Stimulated activated naive B cell treated with anti-CD40 and anti-IgM and Interleukin-4, amounts not matched to agents 10 μg/mL and 1 μg/mL and 100 μg/mL, for 72 hours (primary cell): ENCODE results near the gene RARB.

Experiments used
- ATAC-seq, 2 donors: fragments of 150-1000 bp; cut with Tn5 transposase; replicated peaks; 2 replicates each; pipeline ENCODE4 v1.10.0; 2021; ENCODE audit warnings: moderate library complexity in 1 of 2
- DNase-seq: peaks from one replicate; pipeline ENCODE4 v3.0.0; 2021
- H3K27ac Mint-ChIP-seq: one replicate; pipeline ENCODE4 v1.8.0; 2022; ENCODE audit warnings: mild to moderate bottlenecking, mixed read lengths
- H3K27me3 Mint-ChIP-seq, 2 donors: one replicate each; pipeline ENCODE4 v1.8.0; 2022; ENCODE audit warnings: mixed read lengths in 2 of 2
- H3K36me3 Mint-ChIP-seq, 2 donors: one replicate each; pipeline ENCODE4 v1.8.0; 2022; ENCODE audit warnings: mixed read lengths in 2 of 2, mild to moderate bottlenecking in 1 of 2
- H3K4me1 Mint-ChIP-seq, 2 donors: one replicate each; pipeline ENCODE4 v1.8.0; 2022; ENCODE audit warnings: mixed read lengths in 2 of 2, mild to moderate bottlenecking in 1 of 2
- H3K4me3 Mint-ChIP-seq, 2 donors: one replicate each; pipeline ENCODE4 v1.8.0; 2022; ENCODE audit warnings: mild to moderate bottlenecking in 2 of 2, mixed read lengths in 2 of 2, moderate library complexity in 1 of 2
- H3K9me3 Mint-ChIP-seq, 2 donors: one replicate each; pipeline ENCODE4 v1.8.0; 2022; ENCODE audit warnings: mixed read lengths in 2 of 2, mild to moderate bottlenecking in 1 of 2

The RARB gene

GRCh38 chr3:25507811-25508210, 79.7 kb downstream of the RARB start:
- Mint-ChIP-seq H3K4me1 (no peaks in the 10 kb centered on the region), H3K9me3 (peaks cover 0 to 1% of the 10 kb centered on the region in 2 donors), H3K27me3 (peaks cover 0 to 5% of the 10 kb centered on the region in 2 donors), H3K4me3 (no peak overlapping the region), H3K27ac (no peak overlapping the region), H3K36me3 (no peaks in the 10 kb centered on the region)
- DNase-seq (no peak), ATAC-seq (no peak)

- H3K4me3 Mint-ChIP-seq, result no peak overlapping the region
- H3K27me3 Mint-ChIP-seq, result peaks cover 0 to 5% of the 10 kb centered on the region in 2 donors
- peaks cover 0 to 1% of the 10 kb centered on the region in 2 donors for H3K9me3 Mint-ChIP-seq
- DNase-seq (no peak), ATAC-seq (no peak)
- no peak overlapping the region for H3K27ac Mint-ChIP-seq
- H3K36me3 Mint-ChIP-seq, result no peaks in the 10 kb centered on the region
- peaks cover 0 to 2% of the 10 kb centered on the region in 2 donors for H3K4me1 Mint-ChIP-seq
Measured at GRCh38 chr3:25508433-25508832, 80.4 kb downstream of the RARB start.

- Mint-ChIP-seq H3K4me1 (peaks cover 0 to 6% of the 10 kb centered on the region in 2 donors), H3K27ac (no peak overlapping the region), H3K9me3 (peaks cover 0 to 1% of the 10 kb centered on the region in 2 donors), H3K27me3 (peaks cover 0 to 5% of the 10 kb centered on the region in 2 donors), H3K4me3 (no peak overlapping the region), H3K36me3 (no peaks in the 10 kb centered on the region)
- DNase-seq (no peak), ATAC-seq (no peak)
Measured at GRCh38 chr3:25508901-25509300, 80.8 kb downstream of the RARB start.

GRCh38 chr3:25510797-25511196, 82.7 kb downstream of the RARB start:
- Mint-ChIP-seq H3K36me3 (no peaks in the 10 kb centered on the region), H3K27ac (no peak overlapping the region), H3K4me1 (peaks cover 0 to 6% of the 10 kb centered on the region in 2 donors), H3K9me3 (peaks cover 0 to 5% of the 10 kb centered on the region in 2 donors), H3K4me3 (no peak overlapping the region), H3K27me3 (peaks cover 0 to 5% of the 10 kb centered on the region in 2 donors)
- no peak for ATAC-seq
- DNase-seq, result no peak

GRCh38 chr3:25511972-25512721, 84.1 kb downstream of the RARB start:
- Mint-ChIP-seq H3K27me3 (peaks cover 0 to 5% of the 10 kb centered on the region in 2 donors), H3K36me3 (no peaks in the 10 kb centered on the region), H3K27ac (no peak overlapping the region), H3K4me1 (peaks cover 0 to 6% of the 10 kb centered on the region in 2 donors), H3K9me3 (peaks cover 0 to 5% of the 10 kb centered on the region in 2 donors), H3K4me3 (no peak overlapping the region)
- ATAC-seq (no peak), DNase-seq (no peak)

- Mint-ChIP-seq H3K4me1 (peaks cover 0 to 6% of the 10 kb centered on the region in 2 donors), H3K36me3 (no peaks in the 10 kb centered on the region), H3K9me3 (peaks cover 0 to 5% of the 10 kb centered on the region in 2 donors), H3K4me3 (no peak overlapping the region), H3K27ac (no peak overlapping the region), H3K27me3 (peaks cover 1 to 5% of the 10 kb centered on the region in 2 donors)
- ATAC-seq, result no peak
- DNase-seq, result no peak
Measured at GRCh38 chr3:25513642-25514266, 85.7 kb downstream of the RARB start.

- Mint-ChIP-seq H3K36me3 (no peaks in the 10 kb centered on the region), H3K4me3 (no peak overlapping the region), H3K27me3 (peaks cover 0 to 4% of the 10 kb centered on the region in 2 donors), H3K27ac (no peak overlapping the region), H3K9me3 (peaks cover 0 to 3% of the 10 kb centered on the region in 2 donors), H3K4me1 (peaks cover 0 to 6% of the 10 kb centered on the region in 2 donors)
- ATAC-seq (no peak), DNase-seq (no peak)
Measured at GRCh38 chr3:25515171-25515570, 87.1 kb downstream of the RARB start.

- no peaks in the 10 kb centered on the region for H3K36me3 Mint-ChIP-seq
- H3K9me3 Mint-ChIP-seq, result no peaks in the 10 kb centered on the region
- DNase-seq (no peak), ATAC-seq (no peak)
- H3K4me3 Mint-ChIP-seq, result no peak overlapping the region
- no peaks in the 10 kb centered on the region for H3K4me1 Mint-ChIP-seq
- no peak overlapping the region for H3K27ac Mint-ChIP-seq
- H3K27me3 Mint-ChIP-seq, result peaks cover 8 to 10% of the 10 kb centered on the region in 2 donors
Measured at GRCh38 chr3:25520926-25521559, 93.0 kb downstream of the RARB start.

- H3K27me3 Mint-ChIP-seq, result peaks cover 6 to 21% of the 10 kb centered on the region in 2 donors
- H3K27ac Mint-ChIP-seq, result no peak overlapping the region
- no peak for ATAC-seq
Measured at GRCh38 chr3:25527336-25527735, 99.3 kb downstream of the RARB start.

GRCh38 chr3:25527801-25528200, 99.7 kb downstream of the RARB start:
- Mint-ChIP-seq H3K36me3 (no peaks in the 10 kb centered on the region), H3K9me3 (peaks cover 4 to 5% of the 10 kb centered on the region in 2 donors), H3K27ac (no peak overlapping the region), H3K27me3 (peaks cover 6 to 21% of the 10 kb centered on the region in 2 donors), H3K4me1 (no peaks in the 10 kb centered on the region), H3K4me3 (no peak overlapping the region)
- ATAC-seq (no peak), DNase-seq (no peak)

More at GRCh38 chr3:25527336-25527735, 99.3 kb downstream of the RARB start:
- Mint-ChIP-seq H3K36me3 (no peaks in the 10 kb centered on the region), H3K9me3 (peaks cover 4 to 5% of the 10 kb centered on the region in 2 donors), H3K4me3 (no peak overlapping the region), H3K4me1 (no peaks in the 10 kb centered on the region)
- no peak for DNase-seq

- Mint-ChIP-seq H3K4me1 (no peaks in the 10 kb centered on the region), H3K36me3 (no peaks in the 10 kb centered on the region), H3K27me3 (peaks cover 0 to 5% of the 10 kb centered on the region in 2 donors), H3K9me3 (peaks cover 4 to 7% of the 10 kb centered on the region in 2 donors), H3K4me3 (no peak overlapping the region), H3K27ac (no peak overlapping the region)
- ATAC-seq, result no peak
- DNase-seq, result no peak
Measured at GRCh38 chr3:25531971-25532370, 103.9 kb downstream of the RARB start.

GRCh38 chr3:25532431-25533162, 104.5 kb downstream of the RARB start:
- Mint-ChIP-seq H3K4me3 (no peak overlapping the region), H3K4me1 (no peaks in the 10 kb centered on the region), H3K27ac (no peak overlapping the region), H3K36me3 (no peaks in the 10 kb centered on the region), H3K27me3 (peaks cover 0 to 5% of the 10 kb centered on the region in 2 donors), H3K9me3 (peaks cover 4 to 7% of the 10 kb centered on the region in 2 donors)
- ATAC-seq (no peak), DNase-seq (no peak)

GRCh38 chr3:25533399-25533798, 105.3 kb downstream of the RARB start:
- Mint-ChIP-seq H3K27ac (no peak overlapping the region), H3K27me3 (no peaks in the 10 kb centered on the region), H3K4me1 (no peaks in the 10 kb centered on the region), H3K4me3 (no peak overlapping the region), H3K36me3 (no peaks in the 10 kb centered on the region), H3K9me3 (peaks cover 4 to 7% of the 10 kb centered on the region in 2 donors)
- DNase-seq, result no peak
- ATAC-seq, result no peak

GRCh38 chr3:25534007-25534406, 105.9 kb downstream of the RARB start:
- Mint-ChIP-seq H3K36me3 (no peaks in the 10 kb centered on the region), H3K27me3 (no peaks in the 10 kb centered on the region), H3K4me3 (no peak overlapping the region), H3K9me3 (peaks cover 4 to 7% of the 10 kb centered on the region in 2 donors), H3K27ac (no peak overlapping the region), H3K4me1 (no peaks in the 10 kb centered on the region)
- ATAC-seq, result no peak
- no peak for DNase-seq
